ENCODE measurements around the gene HOXD11. TPM values are rescaled to one million over a fixed set of nuclear protein-coding genes. Genes with fewer than 3 reads are reported as not detected.

Gene HOXD11
- total and polyA plus RNA-seq, 9 of the 15 experiments (the other 6 are each of a cell fraction or from before 2014, with no cell fraction given), result not detected

DNA sequence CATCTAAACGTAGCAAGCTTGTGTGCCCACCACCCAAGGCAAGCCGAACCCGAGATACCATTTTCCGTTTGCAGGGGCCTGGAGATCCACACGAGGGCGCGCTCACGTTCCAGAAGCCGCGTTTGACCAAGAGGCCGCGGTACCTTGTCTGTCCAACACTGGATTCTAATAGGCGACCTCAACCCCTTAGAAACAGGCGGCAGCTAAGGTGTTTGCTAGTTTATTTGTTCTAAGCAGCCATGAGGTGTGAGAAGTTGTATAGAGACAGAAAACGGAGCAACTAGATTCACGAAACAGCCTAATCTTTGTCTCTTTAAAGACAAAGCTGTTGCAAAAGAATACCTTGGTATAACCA lies 4.2 kb downstream of the HOXD11 start:
- intact Hi-C loops (cut with micrococcal nuclease), result no loop called here
- no peaks in the 10 kb centered on the region for H3K36me3 ChIP-seq (ENCODE audit: control insufficient read depth, insufficient read depth, low read length)
- no peak overlapping the region for H3K9ac ChIP-seq (ENCODE audit: insufficient read depth in 1 of 2, low read depth in 2 of 2, low read length in 2 of 2)
- under 1% methylated on average over 16 of the region's 16 CpGs for WGBS (ENCODE audit: insufficient coverage, low coverage, missing lambda C conversion rate)
- ATAC-seq (peak; percentile 91), FAIRE-seq (peak; percentile 90), DNase-seq (ENCODE audit: extremely low read depth in 1 of 4, low spot score in 3 of 4) (peak; percentile 70 to 74 (median 72))
- H3K27ac ChIP-seq (ENCODE audit: extremely low read depth, low read depth, low read length), result no peak overlapping the region
- H3K9me3 ChIP-seq (replicated peaks; ENCODE audit: control insufficient read depth, insufficient read depth, low read depth, low read length), result no peaks in the 10 kb centered on the region
- no peak overlapping the region for H3K4me3 ChIP-seq
- peaks cover 47 to 52% of the 10 kb centered on the region in 2 experiments for H3K27me3 ChIP-seq (ENCODE audit: control insufficient read depth in 2 of 2, insufficient read depth in 2 of 2, low read length in 2 of 2)
- no peaks in the 10 kb centered on the region for H4K20me1 ChIP-seq (replicated peaks; ENCODE audit: control insufficient read depth, insufficient read depth, low read length)
- no peak overlapping the region; the same call in 1 of the 2 replicates for H3K4me2 ChIP-seq (ENCODE audit: insufficient read depth, low read length)
- no peak overlapping the region for H2AFZ ChIP-seq (ENCODE audit: low read depth, low read length)
- ChIA-PET POLR2A (interaction anchor here (0.5 to 0.7 kb wide), 2 partner anchors 74 to 1299 kb away, joined by 3 to 4 read pairs; no protein-coding TSS in a partner anchor), CTCF (ENCODE audit: low intra/inter-chr PET ratio) (interaction anchor here (0.8 kb wide), 1 partner anchor 527 kb away, joined by 3 read pairs; no protein-coding TSS in a partner anchor)
- BruUV-seq (replicated peaks), result no TSS peak
- H3K79me2 ChIP-seq (ENCODE audit: control insufficient read depth, insufficient read depth, low read length), result no peaks in the 10 kb centered on the region
- H3K9me1 ChIP-seq (ENCODE audit: control insufficient read depth, insufficient read depth, low read length), result no peaks in the 10 kb centered on the region
- in situ Hi-C loops (cut with MboI), result no loop called here
- peaks cover 0 to 14% of the 10 kb centered on the region in 2 experiments; a peak in 1 of 5 replicates for H3K4me1 ChIP-seq (replicated peaks in 1 of 2; ENCODE audit: control insufficient read depth in 2 of 2, insufficient read depth in 2 of 2, low read length in 2 of 2)
- TF ChIP-seq XRCC5 (IDR thresholded peaks at IDR 0.05; ENCODE audit: low read depth, low read length) (0 out of 2 replicates have a peak, but pooled peaks have one; percentile 42), CXXC5 (CRISPR knock-in tag; IDR thresholded peaks at IDR 0.05) (peak; percentile 30; the same call in 1 of the 2 replicates), FOXA1 (IDR thresholded peaks at IDR 0.05; ENCODE audit: borderline replicate concordance) (no peak), RAD21 (CRISPR knock-in tag; conservative IDR thresholded peaks at IDR 0.05 in 1 of 2, IDR thresholded peaks at IDR 0.05 in 1 of 2) (peak; percentile 37 to 63), PRMT5 (CRISPR knock-in tag; IDR thresholded peaks at IDR 0.05) (no peak), TRIM28 (IDR thresholded peaks at IDR 0.05) (no peak), SMC3 (conservative IDR thresholded peaks at IDR 0.05; ENCODE audit: insufficient read depth, low read depth, low read length) (peak; percentile 67), TEAD1 (CRISPR knock-in tag; IDR thresholded peaks at IDR 0.05) (0 out of 4 replicates have a peak, but pooled peaks of 1 of the 2 experiments have one; percentile 11)
- TF ChIP-seq, protein P1, sequence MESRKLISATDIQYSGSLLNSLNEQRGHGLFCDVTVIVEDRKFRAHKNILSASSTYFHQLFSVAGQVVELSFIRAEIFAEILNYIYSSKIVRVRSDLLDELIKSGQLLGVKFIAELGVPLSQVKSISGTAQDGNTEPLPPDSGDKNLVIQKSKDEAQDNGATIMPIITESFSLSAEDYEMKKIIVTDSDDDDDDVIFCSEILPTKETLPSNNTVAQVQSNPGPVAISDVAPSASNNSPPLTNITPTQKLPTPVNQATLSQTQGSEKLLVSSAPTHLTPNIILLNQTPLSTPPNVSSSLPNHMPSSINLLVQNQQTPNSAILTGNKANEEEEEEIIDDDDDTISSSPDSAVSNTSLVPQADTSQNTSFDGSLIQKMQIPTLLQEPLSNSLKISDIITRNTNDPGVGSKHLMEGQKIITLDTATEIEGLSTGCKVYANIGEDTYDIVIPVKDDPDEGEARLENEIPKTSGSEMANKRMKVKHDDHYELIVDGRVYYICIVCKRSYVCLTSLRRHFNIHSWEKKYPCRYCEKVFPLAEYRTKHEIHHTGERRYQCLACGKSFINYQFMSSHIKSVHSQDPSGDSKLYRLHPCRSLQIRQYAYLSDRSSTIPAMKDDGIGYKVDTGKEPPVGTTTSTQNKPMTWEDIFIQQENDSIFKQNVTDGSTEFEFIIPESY (CRISPR knock-in tag; IDR thresholded peaks at IDR 0.05), result no peak
- TF ChIP-seq, protein P2, sequence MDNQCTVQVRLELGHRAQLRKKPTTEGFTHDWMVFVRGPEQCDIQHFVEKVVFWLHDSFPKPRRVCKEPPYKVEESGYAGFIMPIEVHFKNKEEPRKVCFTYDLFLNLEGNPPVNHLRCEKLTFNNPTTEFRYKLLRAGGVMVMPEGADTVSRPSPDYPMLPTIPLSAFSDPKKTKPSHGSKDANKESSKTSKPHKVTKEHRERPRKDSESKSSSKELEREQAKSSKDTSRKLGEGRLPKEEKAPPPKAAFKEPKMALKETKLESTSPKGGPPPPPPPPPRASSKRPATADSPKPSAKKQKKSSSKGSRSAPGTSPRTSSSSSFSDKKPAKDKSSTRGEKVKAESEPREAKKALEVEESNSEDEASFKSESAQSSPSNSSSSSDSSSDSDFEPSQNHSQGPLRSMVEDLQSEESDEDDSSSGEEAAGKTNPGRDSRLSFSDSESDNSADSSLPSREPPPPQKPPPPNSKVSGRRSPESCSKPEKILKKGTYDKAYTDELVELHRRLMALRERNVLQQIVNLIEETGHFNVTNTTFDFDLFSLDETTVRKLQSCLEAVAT (IDR thresholded peaks at IDR 0.05), result no peak
- TF ChIP-seq, protein P3, sequence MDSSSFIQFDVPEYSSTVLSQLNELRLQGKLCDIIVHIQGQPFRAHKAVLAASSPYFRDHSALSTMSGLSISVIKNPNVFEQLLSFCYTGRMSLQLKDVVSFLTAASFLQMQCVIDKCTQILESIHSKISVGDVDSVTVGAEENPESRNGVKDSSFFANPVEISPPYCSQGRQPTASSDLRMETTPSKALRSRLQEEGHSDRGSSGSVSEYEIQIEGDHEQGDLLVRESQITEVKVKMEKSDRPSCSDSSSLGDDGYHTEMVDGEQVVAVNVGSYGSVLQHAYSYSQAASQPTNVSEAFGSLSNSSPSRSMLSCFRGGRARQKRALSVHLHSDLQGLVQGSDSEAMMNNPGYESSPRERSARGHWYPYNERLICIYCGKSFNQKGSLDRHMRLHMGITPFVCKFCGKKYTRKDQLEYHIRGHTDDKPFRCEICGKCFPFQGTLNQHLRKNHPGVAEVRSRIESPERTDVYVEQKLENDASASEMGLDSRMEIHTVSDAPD (CRISPR knock-in tag; IDR thresholded peaks at IDR 0.05), result no peak
- TF ChIP-seq, protein P4, sequence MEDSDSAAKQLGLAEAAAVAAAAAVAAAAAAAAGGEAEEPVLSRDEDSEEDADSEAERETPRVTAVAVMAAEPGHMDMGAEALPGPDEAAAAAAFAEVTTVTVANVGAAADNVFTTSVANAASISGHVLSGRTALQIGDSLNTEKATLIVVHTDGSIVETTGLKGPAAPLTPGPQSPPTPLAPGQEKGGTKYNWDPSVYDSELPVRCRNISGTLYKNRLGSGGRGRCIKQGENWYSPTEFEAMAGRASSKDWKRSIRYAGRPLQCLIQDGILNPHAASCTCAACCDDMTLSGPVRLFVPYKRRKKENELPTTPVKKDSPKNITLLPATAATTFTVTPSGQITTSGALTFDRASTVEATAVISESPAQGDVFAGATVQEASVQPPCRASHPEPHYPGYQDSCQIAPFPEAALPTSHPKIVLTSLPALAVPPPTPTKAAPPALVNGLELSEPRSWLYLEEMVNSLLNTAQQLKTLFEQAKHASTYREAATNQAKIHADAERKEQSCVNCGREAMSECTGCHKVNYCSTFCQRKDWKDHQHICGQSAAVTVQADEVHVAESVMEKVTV (CRISPR knock-in tag; IDR thresholded peaks at IDR 0.05), result 0 out of 2 replicates have a peak, but pooled peaks have one; percentile 12
- TF ChIP-seq, protein P5, sequence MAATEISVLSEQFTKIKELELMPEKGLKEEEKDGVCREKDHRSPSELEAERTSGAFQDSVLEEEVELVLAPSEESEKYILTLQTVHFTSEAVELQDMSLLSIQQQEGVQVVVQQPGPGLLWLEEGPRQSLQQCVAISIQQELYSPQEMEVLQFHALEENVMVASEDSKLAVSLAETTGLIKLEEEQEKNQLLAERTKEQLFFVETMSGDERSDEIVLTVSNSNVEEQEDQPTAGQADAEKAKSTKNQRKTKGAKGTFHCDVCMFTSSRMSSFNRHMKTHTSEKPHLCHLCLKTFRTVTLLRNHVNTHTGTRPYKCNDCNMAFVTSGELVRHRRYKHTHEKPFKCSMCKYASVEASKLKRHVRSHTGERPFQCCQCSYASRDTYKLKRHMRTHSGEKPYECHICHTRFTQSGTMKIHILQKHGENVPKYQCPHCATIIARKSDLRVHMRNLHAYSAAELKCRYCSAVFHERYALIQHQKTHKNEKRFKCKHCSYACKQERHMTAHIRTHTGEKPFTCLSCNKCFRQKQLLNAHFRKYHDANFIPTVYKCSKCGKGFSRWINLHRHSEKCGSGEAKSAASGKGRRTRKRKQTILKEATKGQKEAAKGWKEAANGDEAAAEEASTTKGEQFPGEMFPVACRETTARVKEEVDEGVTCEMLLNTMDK (IDR thresholded peaks at IDR 0.05; ENCODE audit: borderline replicate concordance, insufficient read depth, low read depth, low read length, poor library complexity, severe bottlenecking), result peak; percentile 81

All from K562 (cell line).